Kidney capillary endothelial cell (primary cell): Measurements from ENCODE around the gene ZBTB39.
"Not testable (repeated sequence)": the region's sequence is repeated elsewhere in the genome, so short reads cannot be mapped to it uniquely, and the experiment has no call there.

Experiments
- DNase-seq: peaks from one replicate; pipeline ENCODE4 v3.0.0-alpha.2; 2018; ENCODE audit warnings: low spot score

The ZBTB39 gene

GRCh38 chr12:57000393-57000792 is 6.0 kb downstream of the ZBTB39 start:
- DNase-seq, result peak; percentile 61

GRCh38 chr12:56999456-56999855 is 6.9 kb downstream of the ZBTB39 start:
- DNase-seq, result no peak

GRCh38 chr12:56998981-56999380 is 7.4 kb downstream of the ZBTB39 start:
- no peak for DNase-seq

GRCh38 chr12:56998316-56998715 is 8.0 kb downstream of the ZBTB39 start:
- DNase-seq, result no peak

GRCh38 chr12:56996793-56997545 is 9.4 kb downstream of the ZBTB39 start:
- no peak for DNase-seq

GRCh38 chr12:56995930-56996496 is 10.3 kb downstream of the ZBTB39 start:
- no peak for DNase-seq

GRCh38 chr12:56995201-56995929 is 11.0 kb downstream of the ZBTB39 start:
- no peak for DNase-seq

- no peak for DNase-seq
These were observed 12.1 kb downstream of the ZBTB39 start for GRCh38 chr12:56994231-56994746.

- no peak for DNase-seq
These were observed 13.0 kb downstream of the ZBTB39 start for GRCh38 chr12:56993346-56993745.

GRCh38 chr12:56991319-56992246 is 14.8 kb downstream of the ZBTB39 start:
- DNase-seq, result no peak

- no peak for DNase-seq
These were observed 15.6 kb downstream of the ZBTB39 start for GRCh38 chr12:56990648-56991318.

- no peak for DNase-seq
These were observed 16.3 kb downstream of the ZBTB39 start for GRCh38 chr12:56989861-56990610.

GRCh38 chr12:56988207-56988739 is 18.1 kb downstream of the ZBTB39 start:
- no peak for DNase-seq

GRCh38 chr12:56987551-56988053 is 18.7 kb downstream of the ZBTB39 start:
- peak; percentile 62 for DNase-seq

GRCh38 chr12:56987011-56987410 is 19.3 kb downstream of the ZBTB39 start:
- DNase-seq, result no peak

- DNase-seq, result not testable (repeated sequence)
These were observed 20.6 kb downstream of the ZBTB39 start for GRCh38 chr12:56985714-56986113.

- no peak for DNase-seq
These were observed 23.0 kb downstream of the ZBTB39 start for GRCh38 chr12:56983386-56983785.

GRCh38 chr12:56982578-56983236 is 23.6 kb downstream of the ZBTB39 start:
- not testable (repeated sequence) for DNase-seq

GRCh38 chr12:56980941-56981530 is 25.3 kb downstream of the ZBTB39 start:
- no peak for DNase-seq
